GM19193 (cell line): ENCODE results near the gene CCDC88A.

Source experiments
- POLR2A ChIP-seq: IDR thresholded peaks from 4 replicates; pipeline ENCODE4 v1.6.1; 2011; ENCODE audit not compliant: insufficient read depth, insufficient read length; ENCODE audit errors: extremely low read depth

CCDC88A gene

GRCh38 chr2:55419679-55420438 lies at the start of gene CCDC88A:
TSS of gene CCDC88A (minus strand) at chr2:55419856. CDS start at chr2:55419079, 777 bp downstream.
- TF ChIP-seq POLR2A: peak; percentile 84

- no peak for TF ChIP-seq POLR2A
These were observed 42.0 kb upstream of the CCDC88A start for GRCh38 chr2:55461679-55462078.

- no peak for TF ChIP-seq POLR2A
These were observed 40.9 kb upstream of the CCDC88A start for GRCh38 chr2:55460562-55460961.

- no peak for TF ChIP-seq POLR2A
These were observed 40.1 kb upstream of the CCDC88A start for GRCh38 chr2:55459714-55460274.

GRCh38 chr2:55459279-55459678 lies 39.6 kb upstream of the CCDC88A start:
- no peak for TF ChIP-seq POLR2A

- no peak for TF ChIP-seq POLR2A
These were observed 34.5 kb upstream of the CCDC88A start for GRCh38 chr2:55454121-55454520.

GRCh38 chr2:55452879-55453278 lies 33.2 kb upstream of the CCDC88A start:
- no peak for TF ChIP-seq POLR2A

- no peak for TF ChIP-seq POLR2A
These were observed 32.0 kb upstream of the CCDC88A start for GRCh38 chr2:55451699-55452098.

- TF ChIP-seq POLR2A: no peak
These were observed 21.7 kb upstream of the CCDC88A start for GRCh38 chr2:55441280-55441892.

- TF ChIP-seq POLR2A: no peak
These were observed 19.4 kb upstream of the CCDC88A start for GRCh38 chr2:55439101-55439397.

- no peak for TF ChIP-seq POLR2A
These were observed 18.9 kb upstream of the CCDC88A start for GRCh38 chr2:55438391-55439100.

- no peak for TF ChIP-seq POLR2A
These were observed 18.1 kb upstream of the CCDC88A start for GRCh38 chr2:55437515-55438390.

GRCh38 chr2:55431982-55432627 lies 12.4 kb upstream of the CCDC88A start:
- TF ChIP-seq POLR2A: no peak
